Measurements from ENCODE around the gene APPL1.

APPL1 gene, protein sequence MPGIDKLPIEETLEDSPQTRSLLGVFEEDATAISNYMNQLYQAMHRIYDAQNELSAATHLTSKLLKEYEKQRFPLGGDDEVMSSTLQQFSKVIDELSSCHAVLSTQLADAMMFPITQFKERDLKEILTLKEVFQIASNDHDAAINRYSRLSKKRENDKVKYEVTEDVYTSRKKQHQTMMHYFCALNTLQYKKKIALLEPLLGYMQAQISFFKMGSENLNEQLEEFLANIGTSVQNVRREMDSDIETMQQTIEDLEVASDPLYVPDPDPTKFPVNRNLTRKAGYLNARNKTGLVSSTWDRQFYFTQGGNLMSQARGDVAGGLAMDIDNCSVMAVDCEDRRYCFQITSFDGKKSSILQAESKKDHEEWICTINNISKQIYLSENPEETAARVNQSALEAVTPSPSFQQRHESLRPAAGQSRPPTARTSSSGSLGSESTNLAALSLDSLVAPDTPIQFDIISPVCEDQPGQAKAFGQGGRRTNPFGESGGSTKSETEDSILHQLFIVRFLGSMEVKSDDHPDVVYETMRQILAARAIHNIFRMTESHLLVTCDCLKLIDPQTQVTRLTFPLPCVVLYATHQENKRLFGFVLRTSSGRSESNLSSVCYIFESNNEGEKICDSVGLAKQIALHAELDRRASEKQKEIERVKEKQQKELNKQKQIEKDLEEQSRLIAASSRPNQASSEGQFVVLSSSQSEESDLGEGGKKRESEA

GRCh38 chr3:57227204-57227929, at the start of gene APPL1:
APPL1 (plus strand) TSS chr3:57227729; CDS start chr3:57227884, 155 bp downstream.
- H3K9me3 ChIP-seq (ENCODE audit: control insufficient read depth, insufficient read depth, low read length), result no peaks in the 10 kb centered on the region
- H3K79me2 ChIP-seq (ENCODE audit: control insufficient read depth, low read length), result peaks cover 52% of the 10 kb centered on the region
- H3K27ac ChIP-seq (ENCODE audit: low read depth, low read length), result peak within 1 kb of the TSS; percentile 51
- TF ChIP-seq EZH2phosphoT487 (IDR thresholded peaks at IDR 0.05; ENCODE audit: borderline replicate concordance, low read length) (no peak), CTCF (IDR thresholded peaks at IDR 0.05; ENCODE audit: low read depth, low read length, poor library complexity, severe bottlenecking) (no peak)
- no peaks in the 10 kb centered on the region for H3K27me3 ChIP-seq (ENCODE audit: control insufficient read depth, low read length)
- peaks cover 6% of the 10 kb centered on the region; the same call in 1 of the 2 replicates for H3K36me3 ChIP-seq (ENCODE audit: control insufficient read depth, low read length)
- H3K4me2 ChIP-seq (ENCODE audit: low read length), result peak within 1 kb of the TSS; percentile 100
- H3K9me2 ChIP-seq (replicated peaks; ENCODE audit: control insufficient read depth, low read length), result no peaks in the 10 kb centered on the region
- H4K20me1 ChIP-seq (ENCODE audit: control insufficient read depth, insufficient read depth, low read depth, low read length), result no peaks in the 10 kb centered on the region
- peaks cover 33% of the 10 kb centered on the region for H3K4me1 ChIP-seq (ENCODE audit: control insufficient read depth, low read length)
- peak within 1 kb of the TSS; percentile 98 for H3K4me3 ChIP-seq (ENCODE audit: low read length)
- H3F3A ChIP-seq (ENCODE audit: control insufficient read depth, insufficient read depth), result 0 out of 2 replicates have a peak, but pooled peaks cover 3% of the 10 kb centered on the region

- no peaks in the 10 kb centered on the region for H3K79me2 ChIP-seq (ENCODE audit: control insufficient read depth, low read length)
- H3K4me3 ChIP-seq (ENCODE audit: low read length), result no peak overlapping the region
- no peak for TF ChIP-seq EZH2phosphoT487 (IDR thresholded peaks at IDR 0.05; ENCODE audit: borderline replicate concordance, low read length)
- peak; percentile 50 for TF ChIP-seq CTCF (IDR thresholded peaks at IDR 0.05; ENCODE audit: low read depth, low read length, poor library complexity, severe bottlenecking)
- H3F3A ChIP-seq (ENCODE audit: control insufficient read depth, insufficient read depth), result no peaks in the 10 kb centered on the region
- no peak overlapping the region for H3K4me2 ChIP-seq (ENCODE audit: low read length)
- no peak overlapping the region for H3K27ac ChIP-seq (ENCODE audit: low read depth, low read length)
- no peaks in the 10 kb centered on the region for H3K36me3 ChIP-seq (ENCODE audit: control insufficient read depth, low read length)
- no peaks in the 10 kb centered on the region for H3K9me3 ChIP-seq (ENCODE audit: control insufficient read depth, insufficient read depth, low read length)
- H3K4me1 ChIP-seq (ENCODE audit: control insufficient read depth, low read length), result no peaks in the 10 kb centered on the region
- H3K27me3 ChIP-seq (ENCODE audit: control insufficient read depth, low read length), result peaks cover 4% of the 10 kb centered on the region
- no peaks in the 10 kb centered on the region for H4K20me1 ChIP-seq (ENCODE audit: control insufficient read depth, insufficient read depth, low read depth, low read length)
- H3K9me2 ChIP-seq (replicated peaks; ENCODE audit: control insufficient read depth, low read length), result no peaks in the 10 kb centered on the region
Observed at GRCh38 chr3:57179580-57180410, 47.7 kb upstream of the APPL1 start.

GRCh38 chr3:57184526-57184925, 43.0 kb upstream of the APPL1 start:
- Histone ChIP-seq H3K9me2 (replicated peaks; ENCODE audit: control insufficient read depth, low read length) (no peaks in the 10 kb centered on the region), H3K27ac (ENCODE audit: low read depth, low read length) (no peak overlapping the region), H4K20me1 (ENCODE audit: control insufficient read depth, insufficient read depth, low read depth, low read length) (no peaks in the 10 kb centered on the region), H3K4me1 (ENCODE audit: control insufficient read depth, low read length) (no peaks in the 10 kb centered on the region), H3K27me3 (ENCODE audit: control insufficient read depth, low read length) (peaks cover 4% of the 10 kb centered on the region), H3K79me2 (ENCODE audit: control insufficient read depth, low read length) (no peaks in the 10 kb centered on the region), H3K4me3 (ENCODE audit: low read length) (no peak overlapping the region), H3F3A (ENCODE audit: control insufficient read depth, insufficient read depth) (no peaks in the 10 kb centered on the region), H3K4me2 (ENCODE audit: low read length) (no peak overlapping the region), H3K36me3 (ENCODE audit: control insufficient read depth, low read length) (no peaks in the 10 kb centered on the region), H3K9me3 (ENCODE audit: control insufficient read depth, insufficient read depth, low read length) (no peaks in the 10 kb centered on the region)
- TF ChIP-seq CTCF (IDR thresholded peaks at IDR 0.05; ENCODE audit: low read depth, low read length, poor library complexity, severe bottlenecking), result no peak
- TF ChIP-seq EZH2phosphoT487 (IDR thresholded peaks at IDR 0.05; ENCODE audit: borderline replicate concordance, low read length), result no peak

All from DOHH2 (cell line).